ENCODE measurements around the gene SERPINB7. TPM values are rescaled to one million over a fixed set of nuclear protein-coding genes. Genes with fewer than 3 reads are reported as not detected.

SERPINB7 gene
- total RNA-seq, 1 experiment from 2014 or later: not detected

GRCh38 chr18:63752636-63753035 is 22.6 kb upstream of the SERPINB7 start:
- Histone ChIP-seq H3K18ac (ENCODE audit: insufficient read length, low read depth, low read length) (no peak overlapping the region), H2BK15ac (ENCODE audit: low read depth, low read length) (no peak overlapping the region), H2AK5ac (ENCODE audit: insufficient read length, low read length) (no peak overlapping the region), H2BK5ac (ENCODE audit: insufficient read length, low read length) (no peak overlapping the region), H4K5ac (ENCODE audit: insufficient read length, low read depth, low read length) (no peak overlapping the region), H3K23me2 (ENCODE audit: insufficient read length, low read depth, low read length, poor library complexity, severe bottlenecking) (no peaks in the 10 kb centered on the region), H3K79me1 (ENCODE audit: insufficient read depth, low read depth, low read length, poor library complexity, severe bottlenecking) (no peaks in the 10 kb centered on the region), H3T11ph (ENCODE audit: low read length) (no peak overlapping the region), H4K91ac (ENCODE audit: insufficient read length, low read depth, low read length) (no peak overlapping the region), H3K9me3 (ENCODE audit: control insufficient read depth, low read depth, low read length) (no peaks in the 10 kb centered on the region), H3K56ac (ENCODE audit: insufficient read length, low read depth, low read length) (no peak overlapping the region), H3K4me1 (ENCODE audit: insufficient read depth, low read length) (no peaks in the 10 kb centered on the region), H3K4ac (ENCODE audit: low read depth, low read length) (no peak overlapping the region), H3K14ac (ENCODE audit: insufficient read depth, low read length) (no peak overlapping the region), H2BK12ac (ENCODE audit: insufficient read length, low read depth, low read length) (no peak overlapping the region), H3K27me3 (ENCODE audit: insufficient read depth, low read length) (no peaks in the 10 kb centered on the region), H3K9ac (ENCODE audit: extremely low read depth, insufficient read length, low read length) (no peak overlapping the region), H2BK20ac (ENCODE audit: low read depth, low read length, poor library complexity, severe bottlenecking) (no peak overlapping the region), H3K4me2 (ENCODE audit: insufficient read depth, insufficient read length, low read length) (no peak overlapping the region), H2BK120ac (ENCODE audit: low read depth, low read length, poor library complexity, severe bottlenecking) (no peak overlapping the region), H2AFZ (ENCODE audit: low read length) (no peak overlapping the region), H4K20me1 (ENCODE audit: control insufficient read depth, insufficient read depth, insufficient read length) (no peaks in the 10 kb centered on the region), H3K23ac (ENCODE audit: insufficient read length, low read depth, low read length) (no peak overlapping the region), H4K8ac (replicated peaks; ENCODE audit: insufficient read length, low read depth, low read length) (no peak overlapping the region), H3K79me2 (ENCODE audit: insufficient read depth, low read length) (no peaks in the 10 kb centered on the region), H3K27ac (ENCODE audit: insufficient read length, low read depth, low read length) (no peak overlapping the region)
- DNase-seq: no peak
- Mint-ChIP-seq H3K27ac (no peak overlapping the region; a peak in 1 of 7 replicates), H3K9me3 (peaks cover 0 to 2% of the 10 kb centered on the region in 2 experiments; a peak in 1 of 5 replicates), H3K27me3 (ENCODE audit: low read depth) (peaks cover 1% of the 10 kb centered on the region; the same call in 1 of the 2 replicates), H3K4me3 (no peak overlapping the region), H3K36me3 (ENCODE audit: insufficient read depth in 1 of 3, low read depth in 3 of 3) (no peaks in the 10 kb centered on the region), H3K4me1 (peaks cover 0 to 4% of the 10 kb centered on the region in 2 experiments; a peak in 1 of 4 replicates)
- no peak for TF ChIP-seq CTCF (conservative IDR thresholded peaks at IDR 0.05)
- no CpG with 5 or more reads among the region's 2 CpGs for WGBS (ENCODE audit: extremely low coverage, insufficient read length, low lambda C conversion rate)

Data from H9 (cell line).